NB4 (cell line): ENCODE measurements around the gene RAPGEF5.

Experiments used
- DNase-seq: peaks from one replicate; pipeline ENCODE4 v3.0.0; 2010; ENCODE audit warnings: low read depth
- H3K4me3 ChIP-seq: one replicate; pipeline ENCODE4 v1.5.1; 2011; ENCODE audit warnings: mild to moderate bottlenecking, low read depth, low read length, moderate library complexity
- CTCF ChIP-seq: IDR thresholded peaks from one replicate; pipeline ENCODE4 v1.5.1; 2012; ENCODE audit warnings: low read depth, low read length
- MAX ChIP-seq: IDR thresholded peaks from 2 replicates; pipeline ENCODE4 v1.6.1; 2011; ENCODE audit warnings: low read depth, low read length
- MYC ChIP-seq: IDR thresholded peaks from 2 replicates; pipeline ENCODE4 v1.6.1; 2011; ENCODE audit warnings: low read depth, low read length
- POLR2A ChIP-seq: IDR thresholded peaks from 2 replicates; pipeline ENCODE4 v1.6.1; 2011; ENCODE audit warnings: mild to moderate bottlenecking; ENCODE audit not compliant: insufficient read length; ENCODE audit errors: extremely low read depth

The RAPGEF5 gene

GRCh38 chr7:22356701-22357310 lies at the start of gene RAPGEF5:
Gene RAPGEF5 (minus strand): TSS chr7:22357154. CDS start chr7:22357060, 94 bp downstream.
- no peak for DNase-seq
- H3K4me3 ChIP-seq, result no peak within 1 kb of the TSS
- TF ChIP-seq MYC (no peak), CTCF (no peak)

- TF ChIP-seq CTCF (no peak), MYC (no peak), POLR2A (no peak)
- H3K4me3 ChIP-seq, result no peak overlapping the region
- DNase-seq, result no peak
Measured at GRCh38 chr7:22406715-22407114, 49.8 kb upstream of the RAPGEF5 start.

- H3K4me3 ChIP-seq, result no peak overlapping the region
- no peak for TF ChIP-seq MAX
- no peak for TF ChIP-seq CTCF
- no peak for TF ChIP-seq MYC
- no peak for TF ChIP-seq POLR2A
- no peak for DNase-seq
Measured at GRCh38 chr7:22404421-22405023, 47.6 kb upstream of the RAPGEF5 start.

- no peak for DNase-seq
- no peak overlapping the region for H3K4me3 ChIP-seq
- TF ChIP-seq MYC, result no peak
- no peak for TF ChIP-seq POLR2A
- TF ChIP-seq MAX, result no peak
- TF ChIP-seq CTCF, result no peak
Measured at GRCh38 chr7:22403344-22403743, 46.4 kb upstream of the RAPGEF5 start.

- DNase-seq, result peak; percentile 25
- no peak overlapping the region for H3K4me3 ChIP-seq
- TF ChIP-seq MAX (no peak), CTCF (no peak), POLR2A (no peak), MYC (no peak)
Measured at GRCh38 chr7:22402250-22402649, 45.3 kb upstream of the RAPGEF5 start.
